ENCODE results near the gene EXOSC5.

DNA sequence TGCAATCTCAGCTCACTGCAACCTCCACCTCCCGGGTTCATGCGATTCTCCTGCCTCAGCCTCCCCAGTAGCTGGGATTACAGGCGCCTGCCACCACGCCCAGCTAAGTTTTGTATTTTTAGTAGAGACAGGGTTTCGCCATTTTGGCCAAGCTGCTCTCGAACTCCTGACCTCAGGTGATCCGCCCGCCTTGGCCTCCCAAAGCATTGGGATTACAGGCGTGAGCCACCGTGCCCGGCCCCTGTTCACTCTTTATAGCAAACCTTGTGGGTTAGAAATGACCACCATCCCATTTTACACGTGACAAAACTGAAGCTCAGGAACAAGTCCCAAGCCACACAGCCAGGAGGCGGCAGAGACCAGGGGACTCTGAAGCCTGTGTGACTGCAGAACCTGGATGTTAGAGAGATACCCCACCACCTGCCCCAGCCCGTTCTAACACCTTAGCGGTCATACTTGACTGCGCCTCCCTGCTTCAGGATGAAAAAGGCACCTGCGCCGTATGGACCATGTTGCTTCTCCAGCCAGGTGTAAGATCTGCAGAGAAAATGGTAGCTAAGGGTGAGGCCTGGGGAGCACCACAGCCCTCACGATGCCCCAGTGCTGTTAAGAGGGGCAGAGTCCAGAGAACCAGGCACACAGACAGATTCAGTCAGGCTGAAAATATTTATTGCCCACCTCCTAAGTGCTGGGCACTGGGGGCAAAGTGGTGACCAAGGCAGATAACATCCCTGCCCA lies 38.9 kb upstream of the EXOSC5 start:
- TF ChIP-seq, protein P1, sequence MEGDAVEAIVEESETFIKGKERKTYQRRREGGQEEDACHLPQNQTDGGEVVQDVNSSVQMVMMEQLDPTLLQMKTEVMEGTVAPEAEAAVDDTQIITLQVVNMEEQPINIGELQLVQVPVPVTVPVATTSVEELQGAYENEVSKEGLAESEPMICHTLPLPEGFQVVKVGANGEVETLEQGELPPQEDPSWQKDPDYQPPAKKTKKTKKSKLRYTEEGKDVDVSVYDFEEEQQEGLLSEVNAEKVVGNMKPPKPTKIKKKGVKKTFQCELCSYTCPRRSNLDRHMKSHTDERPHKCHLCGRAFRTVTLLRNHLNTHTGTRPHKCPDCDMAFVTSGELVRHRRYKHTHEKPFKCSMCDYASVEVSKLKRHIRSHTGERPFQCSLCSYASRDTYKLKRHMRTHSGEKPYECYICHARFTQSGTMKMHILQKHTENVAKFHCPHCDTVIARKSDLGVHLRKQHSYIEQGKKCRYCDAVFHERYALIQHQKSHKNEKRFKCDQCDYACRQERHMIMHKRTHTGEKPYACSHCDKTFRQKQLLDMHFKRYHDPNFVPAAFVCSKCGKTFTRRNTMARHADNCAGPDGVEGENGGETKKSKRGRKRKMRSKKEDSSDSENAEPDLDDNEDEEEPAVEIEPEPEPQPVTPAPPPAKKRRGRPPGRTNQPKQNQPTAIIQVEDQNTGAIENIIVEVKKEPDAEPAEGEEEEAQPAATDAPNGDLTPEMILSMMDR (IDR thresholded peaks at IDR 0.05) = no peak
- no peak for TF ChIP-seq POLR2A (IDR thresholded peaks at IDR 0.05)
- TF ChIP-seq EP300 (IDR thresholded peaks at IDR 0.05) = no peak
